GM23338 (cell line): Measurements from ENCODE around the gene CNGA1. TPM values are rescaled to one million over a fixed set of nuclear protein-coding genes. Genes with fewer than 3 reads are reported as not detected.
A peak's percentile ranks its signal among the peaks of the same experiment; 100 is the strongest.

ENCODE experiments used
- ATAC-seq: fragments of 200-7000 bp; cut with Tn5 transposase; 3 replicates; pipeline ENCODE4 v1.9.1; 2020
- DNase-seq: peaks from one replicate; pipeline ENCODE4 v3.0.0-alpha.2; 2015; ENCODE audit warnings: low spot score
- H2AFZ ChIP-seq: fragments of 200-600 bp; sonication (generic); 2 replicates; pipeline ENCODE4 v1.8.0; 2016; ENCODE audit warnings: antibody characterized with exemption, mild to moderate bottlenecking, moderate library complexity
- H3F3A ChIP-seq: fragments of 200-600 bp; sonication (generic); replicated peaks from 2 replicates; pipeline ENCODE4 v1.8.0; 2017; ENCODE audit warnings: antibody characterized with exemption, mixed run types, low read depth
- H3K27ac ChIP-seq: fragments of 200-600 bp; sonication (generic); 2 replicates; pipeline ENCODE4 v1.6.1; 2016; ENCODE audit warnings: low read depth
- H3K27me3 ChIP-seq: fragments of 200-600 bp; sonication (generic); 2 replicates; pipeline ENCODE4 v1.8.0; 2016; ENCODE audit warnings: mild to moderate bottlenecking, mixed run types, moderate library complexity; ENCODE audit not compliant: insufficient read depth
- H3K36me3 ChIP-seq: fragments of 200-600 bp; sonication (generic); 2 replicates; pipeline ENCODE4 v1.8.0; 2016; ENCODE audit warnings: mild to moderate bottlenecking; ENCODE audit not compliant: insufficient read depth
- H3K4me1 ChIP-seq: fragments of 200-600 bp; sonication (generic); 2 replicates; pipeline ENCODE4 v1.8.0; 2016; ENCODE audit warnings: mild to moderate bottlenecking, moderate library complexity; ENCODE audit not compliant: insufficient read depth
- H3K4me2 ChIP-seq: fragments of 200-600 bp; sonication (generic); 2 replicates; pipeline ENCODE4 v1.7.1; 2017; ENCODE audit warnings: mixed run types
- H3K4me3 ChIP-seq: fragments of 200-600 bp; sonication (generic); 2 replicates; pipeline ENCODE4 v1.6.1; 2016; ENCODE audit warnings: mixed run types
- H3K79me2 ChIP-seq: fragments of 200-600 bp; sonication (generic); replicated peaks from 2 replicates; pipeline ENCODE4 v1.8.0; 2017; ENCODE audit warnings: mild to moderate bottlenecking; ENCODE audit not compliant: insufficient read depth
- H3K9me2 ChIP-seq: fragments of 200-600 bp; sonication (generic); 2 replicates; pipeline ENCODE4 v1.8.0; 2017; ENCODE audit not compliant: insufficient read depth
- H4K20me1 ChIP-seq: fragments of 200-600 bp; sonication (generic); replicated peaks from 2 replicates; pipeline ENCODE4 v1.8.0; 2017; ENCODE audit warnings: mild to moderate bottlenecking; ENCODE audit not compliant: insufficient read depth
- H3K27ac Mint-ChIP-seq: 2 replicates; pipeline ENCODE4 v1.8.0; 2020; ENCODE audit warnings: inconsistent platforms, mild to moderate bottlenecking, moderate library complexity, mixed read lengths
- H3K27me3 Mint-ChIP-seq: 3 replicates; pipeline ENCODE4 v1.8.0; 2022; ENCODE audit warnings: low read depth, mild to moderate bottlenecking, moderate library complexity, mixed read lengths, inconsistent platforms; ENCODE audit not compliant: insufficient read depth, poor library complexity
- H3K36me3 Mint-ChIP-seq: 3 replicates; pipeline ENCODE4 v1.8.0; 2021; ENCODE audit warnings: low read depth, mild to moderate bottlenecking, inconsistent platforms, moderate library complexity, mixed read lengths
- H3K4me1 Mint-ChIP-seq: 3 replicates; pipeline ENCODE4 v1.8.0; 2020; ENCODE audit warnings: mild to moderate bottlenecking, inconsistent platforms, mixed read lengths
- H3K4me3 Mint-ChIP-seq: 3 replicates; pipeline ENCODE4 v1.8.0; 2021; ENCODE audit warnings: moderate library complexity, mild to moderate bottlenecking, inconsistent platforms, mixed read lengths
- H3K9me3 Mint-ChIP-seq: 3 replicates; pipeline ENCODE4 v1.8.0; 2020; ENCODE audit warnings: moderate library complexity, mild to moderate bottlenecking, inconsistent platforms, mixed read lengths
- CREB1 ChIP-seq: fragments of 250-450 bp; sonication (Bioruptor Pico); IDR thresholded peaks from 2 replicates; pipeline ENCODE4 v1.5.0; 2020; ENCODE audit warnings: low read depth, mild to moderate bottlenecking, moderate library complexity
- EZH2phosphoT487 ChIP-seq: fragments of 200-600 bp; sonication (generic); IDR thresholded peaks from one replicate; pipeline ENCODE4 v1.8.1; 2018; ENCODE audit warnings: antibody characterized with exemption; ENCODE audit not compliant: unreplicated experiment
- JUNB ChIP-seq: IDR thresholded peaks from one replicate; pipeline ENCODE4 v1.6.1; 2016; ENCODE audit warnings: antibody characterized with exemption; ENCODE audit not compliant: unreplicated experiment
- NANOG ChIP-seq: IDR thresholded peaks from 2 replicates; pipeline ENCODE4 v1.6.1; 2016; ENCODE audit warnings: antibody characterized with exemption, borderline replicate concordance
- POLR2AphosphoS5 ChIP-seq: IDR thresholded peaks from 2 replicates; pipeline ENCODE4 v1.6.1; 2016; ENCODE audit warnings: antibody characterized with exemption, low read depth
- STAT1 ChIP-seq: IDR thresholded peaks from one replicate; pipeline ENCODE4 v1.6.1; 2016; ENCODE audit warnings: antibody characterized with exemption; ENCODE audit not compliant: unreplicated experiment
- ZNF114 ChIP-seq: fragments of 250-450 bp; sonication (Bioruptor Pico); IDR thresholded peaks from 2 replicates; pipeline ENCODE4 v1.5.0; 2020; ENCODE audit warnings: mild to moderate bottlenecking, moderate library complexity
- ZNF331 ChIP-seq: fragments of 250-450 bp; sonication (Bioruptor Pico); IDR thresholded peaks from 2 replicates; pipeline ENCODE4 v1.5.0; 2020; ENCODE audit warnings: low read depth, mild to moderate bottlenecking, moderate library complexity
- polyA plus RNA-seq: library from polyadenylated mRNA; unstranded; fragments of >200 nt; fragmentation: Nextera tagmentation; extraction: Ambion mirVana; gene quantifications from 2 replicates; pipeline ENCODE4 v1.2.1, GENCODE V29; 2016
- total RNA-seq: library from RNA; depleted of rRNA; stranded (reverse); fragments of >200 nt; shearing (Covaris generic); gene quantifications from 2 replicates; pipeline ENCODE4 v1.2.3, GENCODE V29; 2014
- TF ChIP-seq, protein P1 (sequence below): IDR thresholded peaks from 2 replicates; pipeline ENCODE4 v1.6.1; 2016; ENCODE audit warnings: antibody characterized with exemption
- TF ChIP-seq, protein P2 (sequence below): fragments of 250-450 bp; sonication (Bioruptor Pico); IDR thresholded peaks from 2 replicates; pipeline ENCODE4 v1.5.0; 2020; ENCODE audit warnings: mild to moderate bottlenecking, moderate library complexity
- TF ChIP-seq, protein P3 (sequence below): IDR thresholded peaks from one replicate; pipeline ENCODE4 v1.6.1; 2018; ENCODE audit warnings: antibody characterized with exemption; ENCODE audit not compliant: unreplicated experiment

The CNGA1 gene
- total and polyA plus RNA-seq, 2 experiments from 2014 or later = 3.3 to 4.9 TPM

DNA sequence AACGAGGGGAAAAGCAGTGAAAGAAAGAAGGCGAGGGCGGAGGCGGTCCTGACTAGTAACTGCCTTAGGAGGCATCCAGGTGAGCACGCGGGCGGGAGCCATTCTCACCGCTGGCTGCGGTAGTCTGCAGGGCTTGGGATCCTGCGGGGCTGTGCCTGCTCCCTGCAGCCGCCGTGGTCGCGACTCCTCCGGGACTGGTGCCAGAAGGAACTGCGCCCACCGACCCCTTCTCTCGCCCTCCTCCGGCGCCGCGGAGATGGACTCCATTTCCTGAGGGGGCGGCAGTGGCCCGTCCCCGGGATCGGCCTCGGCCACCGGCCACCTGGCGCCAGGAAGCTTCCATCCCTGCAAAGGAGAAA lies 102.6 kb downstream of the CNGA1 start:
- Mint-ChIP-seq H3K9me3 (peaks cover 20% of the 10 kb centered on the region), H3K27me3 (peaks cover 5% of the 10 kb centered on the region), H3K4me1 (peaks cover 17% of the 10 kb centered on the region), H3K4me3 (peak overlapping the region; percentile 97), H3K27ac (peak overlapping the region; percentile 93), H3K36me3 (peaks cover 41% of the 10 kb centered on the region)
- Histone ChIP-seq H3K4me2 (peak overlapping the region; percentile 94), H3K9me2 (no peaks in the 10 kb centered on the region), H3K79me2 (peaks cover 48% of the 10 kb centered on the region), H3F3A (no peaks in the 10 kb centered on the region), H2AFZ (peak overlapping the region; percentile 92), H3K36me3 (0 out of 2 replicates have a peak, but pooled peaks cover 6% of the 10 kb centered on the region), H3K4me1 (peaks cover 8% of the 10 kb centered on the region; the same call in 1 of the 2 replicates), H3K27me3 (no peaks in the 10 kb centered on the region), H3K27ac (peak overlapping the region; percentile 94), H4K20me1 (0 out of 2 replicates have a peak, but pooled peaks cover 5% of the 10 kb centered on the region), H3K4me3 (peak overlapping the region; percentile 91)
- TF ChIP-seq ZNF114 (no peak), JUNB (no peak), EZH2phosphoT487 (no peak), STAT1 (no peak), POLR2AphosphoS5 (no peak), ZNF331 (CRISPR knock-in tag) (no peak), CREB1 (CRISPR knock-in tag) (no peak), NANOG (no peak)
- TF ChIP-seq, protein P1, sequence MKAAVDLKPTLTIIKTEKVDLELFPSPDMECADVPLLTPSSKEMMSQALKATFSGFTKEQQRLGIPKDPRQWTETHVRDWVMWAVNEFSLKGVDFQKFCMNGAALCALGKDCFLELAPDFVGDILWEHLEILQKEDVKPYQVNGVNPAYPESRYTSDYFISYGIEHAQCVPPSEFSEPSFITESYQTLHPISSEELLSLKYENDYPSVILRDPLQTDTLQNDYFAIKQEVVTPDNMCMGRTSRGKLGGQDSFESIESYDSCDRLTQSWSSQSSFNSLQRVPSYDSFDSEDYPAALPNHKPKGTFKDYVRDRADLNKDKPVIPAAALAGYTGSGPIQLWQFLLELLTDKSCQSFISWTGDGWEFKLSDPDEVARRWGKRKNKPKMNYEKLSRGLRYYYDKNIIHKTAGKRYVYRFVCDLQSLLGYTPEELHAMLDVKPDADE = no peak
- TF ChIP-seq, protein P2, sequence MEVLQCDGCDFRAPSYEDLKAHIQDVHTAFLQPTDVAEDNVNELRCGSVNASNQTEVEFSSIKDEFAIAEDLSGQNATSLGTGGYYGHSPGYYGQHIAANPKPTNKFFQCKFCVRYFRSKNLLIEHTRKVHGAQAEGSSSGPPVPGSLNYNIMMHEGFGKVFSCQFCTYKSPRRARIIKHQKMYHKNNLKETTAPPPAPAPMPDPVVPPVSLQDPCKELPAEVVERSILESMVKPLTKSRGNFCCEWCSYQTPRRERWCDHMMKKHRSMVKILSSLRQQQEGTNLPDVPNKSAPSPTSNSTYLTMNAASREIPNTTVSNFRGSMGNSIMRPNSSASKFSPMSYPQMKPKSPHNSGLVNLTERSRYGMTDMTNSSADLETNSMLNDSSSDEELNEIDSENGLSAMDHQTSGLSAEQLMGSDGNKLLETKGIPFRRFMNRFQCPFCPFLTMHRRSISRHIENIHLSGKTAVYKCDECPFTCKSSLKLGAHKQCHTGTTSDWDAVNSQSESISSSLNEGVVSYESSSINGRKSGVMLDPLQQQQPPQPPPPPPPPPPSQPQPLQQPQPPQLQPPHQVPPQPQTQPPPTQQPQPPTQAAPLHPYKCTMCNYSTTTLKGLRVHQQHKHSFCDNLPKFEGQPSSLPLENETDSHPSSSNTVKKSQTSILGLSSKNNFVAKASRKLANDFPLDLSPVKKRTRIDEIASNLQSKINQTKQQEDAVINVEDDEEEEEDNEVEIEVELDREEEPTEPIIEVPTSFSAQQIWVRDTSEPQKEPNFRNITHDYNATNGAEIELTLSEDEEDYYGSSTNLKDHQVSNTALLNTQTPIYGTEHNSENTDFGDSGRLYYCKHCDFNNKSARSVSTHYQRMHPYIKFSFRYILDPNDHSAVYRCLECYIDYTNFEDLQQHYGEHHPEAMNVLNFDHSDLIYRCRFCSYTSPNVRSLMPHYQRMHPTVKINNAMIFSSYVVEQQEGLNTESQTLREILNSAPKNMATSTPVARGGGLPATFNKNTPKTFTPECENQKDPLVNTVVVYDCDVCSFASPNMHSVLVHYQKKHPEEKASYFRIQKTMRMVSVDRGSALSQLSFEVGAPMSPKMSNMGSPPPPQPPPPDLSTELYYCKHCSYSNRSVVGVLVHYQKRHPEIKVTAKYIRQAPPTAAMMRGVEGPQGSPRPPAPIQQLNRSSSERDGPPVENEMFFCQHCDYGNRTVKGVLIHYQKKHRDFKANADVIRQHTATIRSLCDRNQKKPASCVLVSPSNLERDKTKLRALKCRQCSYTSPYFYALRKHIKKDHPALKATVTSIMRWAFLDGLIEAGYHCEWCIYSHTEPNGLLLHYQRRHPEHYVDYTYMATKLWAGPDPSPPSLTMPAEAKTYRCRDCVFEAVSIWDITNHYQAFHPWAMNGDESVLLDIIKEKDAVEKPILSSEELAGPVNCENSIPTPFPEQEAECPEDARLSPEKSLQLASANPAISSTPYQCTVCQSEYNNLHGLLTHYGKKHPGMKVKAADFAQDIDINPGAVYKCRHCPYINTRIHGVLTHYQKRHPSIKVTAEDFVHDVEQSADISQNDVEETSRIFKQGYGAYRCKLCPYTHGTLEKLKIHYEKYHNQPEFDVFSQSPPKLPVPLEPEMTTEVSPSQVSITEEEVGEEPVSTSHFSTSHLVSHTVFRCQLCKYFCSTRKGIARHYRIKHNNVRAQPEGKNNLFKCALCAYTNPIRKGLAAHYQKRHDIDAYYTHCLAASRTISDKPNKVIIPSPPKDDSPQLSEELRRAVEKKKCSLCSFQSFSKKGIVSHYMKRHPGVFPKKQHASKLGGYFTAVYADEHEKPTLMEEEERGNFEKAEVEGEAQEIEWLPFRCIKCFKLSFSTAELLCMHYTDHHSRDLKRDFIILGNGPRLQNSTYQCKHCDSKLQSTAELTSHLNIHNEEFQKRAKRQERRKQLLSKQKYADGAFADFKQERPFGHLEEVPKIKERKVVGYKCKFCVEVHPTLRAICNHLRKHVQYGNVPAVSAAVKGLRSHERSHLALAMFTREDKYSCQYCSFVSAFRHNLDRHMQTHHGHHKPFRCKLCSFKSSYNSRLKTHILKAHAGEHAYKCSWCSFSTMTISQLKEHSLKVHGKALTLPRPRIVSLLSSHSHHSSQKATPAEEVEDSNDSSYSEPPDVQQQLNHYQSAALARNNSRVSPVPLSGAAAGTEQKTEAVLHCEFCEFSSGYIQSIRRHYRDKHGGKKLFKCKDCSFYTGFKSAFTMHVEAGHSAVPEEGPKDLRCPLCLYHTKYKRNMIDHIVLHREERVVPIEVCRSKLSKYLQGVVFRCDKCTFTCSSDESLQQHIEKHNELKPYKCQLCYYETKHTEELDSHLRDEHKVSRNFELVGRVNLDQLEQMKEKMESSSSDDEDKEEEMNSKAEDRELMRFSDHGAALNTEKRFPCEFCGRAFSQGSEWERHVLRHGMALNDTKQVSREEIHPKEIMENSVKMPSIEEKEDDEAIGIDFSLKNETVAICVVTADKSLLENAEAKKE (CRISPR knock-in tag) = no peak
- TF ChIP-seq, protein P3, sequence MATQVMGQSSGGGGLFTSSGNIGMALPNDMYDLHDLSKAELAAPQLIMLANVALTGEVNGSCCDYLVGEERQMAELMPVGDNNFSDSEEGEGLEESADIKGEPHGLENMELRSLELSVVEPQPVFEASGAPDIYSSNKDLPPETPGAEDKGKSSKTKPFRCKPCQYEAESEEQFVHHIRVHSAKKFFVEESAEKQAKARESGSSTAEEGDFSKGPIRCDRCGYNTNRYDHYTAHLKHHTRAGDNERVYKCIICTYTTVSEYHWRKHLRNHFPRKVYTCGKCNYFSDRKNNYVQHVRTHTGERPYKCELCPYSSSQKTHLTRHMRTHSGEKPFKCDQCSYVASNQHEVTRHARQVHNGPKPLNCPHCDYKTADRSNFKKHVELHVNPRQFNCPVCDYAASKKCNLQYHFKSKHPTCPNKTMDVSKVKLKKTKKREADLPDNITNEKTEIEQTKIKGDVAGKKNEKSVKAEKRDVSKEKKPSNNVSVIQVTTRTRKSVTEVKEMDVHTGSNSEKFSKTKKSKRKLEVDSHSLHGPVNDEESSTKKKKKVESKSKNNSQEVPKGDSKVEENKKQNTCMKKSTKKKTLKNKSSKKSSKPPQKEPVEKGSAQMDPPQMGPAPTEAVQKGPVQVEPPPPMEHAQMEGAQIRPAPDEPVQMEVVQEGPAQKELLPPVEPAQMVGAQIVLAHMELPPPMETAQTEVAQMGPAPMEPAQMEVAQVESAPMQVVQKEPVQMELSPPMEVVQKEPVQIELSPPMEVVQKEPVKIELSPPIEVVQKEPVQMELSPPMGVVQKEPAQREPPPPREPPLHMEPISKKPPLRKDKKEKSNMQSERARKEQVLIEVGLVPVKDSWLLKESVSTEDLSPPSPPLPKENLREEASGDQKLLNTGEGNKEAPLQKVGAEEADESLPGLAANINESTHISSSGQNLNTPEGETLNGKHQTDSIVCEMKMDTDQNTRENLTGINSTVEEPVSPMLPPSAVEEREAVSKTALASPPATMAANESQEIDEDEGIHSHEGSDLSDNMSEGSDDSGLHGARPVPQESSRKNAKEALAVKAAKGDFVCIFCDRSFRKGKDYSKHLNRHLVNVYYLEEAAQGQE = no peak
- ATAC-seq (peak; percentile 75), DNase-seq (peak; percentile 71)
